Mesodermal cell (in vitro differentiated cells): Measurements from ENCODE around the gene FAM184A. TPM values are rescaled to one million over a fixed set of nuclear protein-coding genes. Genes with fewer than 3 reads are reported as not detected.
"Not testable (repeated sequence)": the region's sequence is repeated elsewhere in the genome, so short reads cannot be mapped to it uniquely, and the experiment has no call there.

ENCODE experiments used
- H3K27ac ChIP-seq: 2 replicates; pipeline ENCODE4 v1.7.0; 2013; ENCODE audit warnings: mild to moderate bottlenecking, low read depth, low read length, moderate library complexity; ENCODE audit not compliant: severe bottlenecking
- H3K36me3 ChIP-seq: 2 replicates; pipeline ENCODE4 v1.7.1; 2013; ENCODE audit warnings: mild to moderate bottlenecking, low read length, moderate library complexity; ENCODE audit not compliant: control insufficient read depth, insufficient read depth
- H3K4me1 ChIP-seq: one replicate; pipeline ENCODE4 v1.7.1; 2013; ENCODE audit warnings: mild to moderate bottlenecking, low read length; ENCODE audit not compliant: insufficient read depth, control insufficient read depth, poor library complexity, severe bottlenecking
- H3K4me3 ChIP-seq: 2 replicates; pipeline ENCODE4 v1.7.0; 2013; ENCODE audit warnings: low read length, control low read depth, mild to moderate bottlenecking; ENCODE audit not compliant: insufficient read depth, poor library complexity, severe bottlenecking; ENCODE audit errors: extremely low read depth
- H3K9me3 ChIP-seq: 2 replicates; pipeline ENCODE4 v1.7.1; 2013; ENCODE audit warnings: mild to moderate bottlenecking, low read length, moderate library complexity; ENCODE audit not compliant: control insufficient read depth
- WGBS, 2 experiments: methylation state at CpG; one replicate each; pipeline ENCODE4 v1.1.5; 2013; ENCODE audit warnings: missing lambda C conversion rate in 2 of 2; ENCODE audit not compliant: insufficient coverage in 2 of 2; 5-methylcytosine and 5-hydroxymethylcytosine counted together
- polyA plus RNA-seq, 2 experiments: library from polyadenylated mRNA; stranded (reverse); fragments of 50-300 nt; gene quantifications; one replicate each; pipeline ENCODE4 v1.2.3, GENCODE V29; 2013

FAM184A gene
- 7.2 TPM for polyA plus RNA-seq (2013, experiment 1 of 2)
- 4.2 TPM for polyA plus RNA-seq (2013, experiment 2 of 2)

DNA sequence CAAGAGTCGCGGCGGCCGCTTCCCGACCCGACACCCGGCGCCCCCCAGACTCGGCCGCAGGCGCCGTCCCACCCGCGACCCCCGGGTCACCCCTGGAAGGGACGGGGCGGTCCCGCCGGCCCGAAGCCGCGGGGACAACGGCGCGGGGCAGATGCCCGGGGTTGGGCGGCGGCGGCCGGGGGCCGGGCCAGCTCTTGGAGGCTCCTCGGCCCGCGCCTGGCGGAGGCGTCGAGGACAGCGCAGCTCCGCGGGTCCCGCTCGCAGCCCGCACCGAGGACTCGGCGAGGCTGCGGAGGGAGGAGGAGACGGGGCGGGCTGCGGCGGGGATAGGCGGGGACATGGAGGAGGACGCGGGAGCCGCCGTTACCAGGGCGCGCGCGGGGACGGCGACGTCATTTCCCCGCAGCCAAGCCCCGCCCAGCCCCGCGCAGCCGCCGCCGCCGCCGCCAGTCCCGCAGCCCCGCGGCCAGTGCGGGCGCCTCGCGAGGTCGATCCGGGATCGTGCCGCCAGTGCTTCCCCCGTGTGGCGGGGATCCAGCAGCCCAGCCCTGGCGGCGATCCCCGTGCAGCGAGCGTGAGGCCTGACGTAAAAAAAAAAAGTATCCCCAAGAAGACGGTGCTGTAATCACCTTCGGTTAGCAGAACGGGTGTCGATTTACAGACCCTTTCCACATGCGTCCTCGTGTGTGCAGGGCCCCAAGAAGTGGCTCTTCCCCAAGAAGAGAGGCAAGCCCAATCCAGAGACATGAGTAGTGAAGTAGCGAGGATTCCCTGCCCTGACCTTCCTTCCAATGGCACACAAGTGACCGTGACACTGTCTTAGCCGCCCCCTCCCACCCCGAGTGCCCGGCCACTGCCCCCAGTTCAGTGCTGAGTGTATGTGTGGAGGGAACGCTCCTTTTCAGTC lies at the start of gene FAM184A:
TSS of gene FAM184A (minus strand) at position 289 of the 907 bp plus-strand sequence. CDS start 365 bp downstream, outside the sequence.
- Histone ChIP-seq H3K4me3 (peak within 1 kb of the TSS; percentile 46), H3K4me1 (no peaks in the 10 kb centered on the region), H3K27ac (no peak within 1 kb of the TSS), H3K9me3 (peaks cover 17% of the 10 kb centered on the region), H3K36me3 (no peaks in the 10 kb centered on the region)
- 1% methylated on average over 67 to 83 of the region's 103 CpGs for WGBS, 2 experiments

- peak overlapping the region; percentile 60 for H3K27ac ChIP-seq
- no CpG with 5 or more reads among the region's 1 CpG for WGBS, 2 experiments
- H3K4me1 ChIP-seq: peaks cover 23% of the 10 kb centered on the region
- H3K9me3 ChIP-seq: peaks cover 5% of the 10 kb centered on the region
- H3K36me3 ChIP-seq: no peaks in the 10 kb centered on the region
- H3K4me3 ChIP-seq: no peak overlapping the region
Measured at GRCh38 chr6:119127627-119128026, 49.2 kb upstream of the FAM184A start.

GRCh38 chr6:119126826-119127225 lies 48.4 kb upstream of the FAM184A start:
- Histone ChIP-seq H3K36me3 (no peaks in the 10 kb centered on the region), H3K4me3 (no peak overlapping the region), H3K27ac (no peak overlapping the region), H3K9me3 (peaks cover 5% of the 10 kb centered on the region), H3K4me1 (peaks cover 23% of the 10 kb centered on the region)
- WGBS, 2 experiments: 64 to 83% methylated on average over 3 of the region's 4 CpGs

- Histone ChIP-seq H3K9me3 (peaks cover 5% of the 10 kb centered on the region), H3K4me3 (no peak overlapping the region), H3K4me1 (peaks cover 23% of the 10 kb centered on the region), H3K27ac (no peak overlapping the region), H3K36me3 (no peaks in the 10 kb centered on the region)
- WGBS, 2 experiments: 89 to 96% methylated on average over 3 of the region's 4 CpGs
Measured at GRCh38 chr6:119126140-119126539, 47.7 kb upstream of the FAM184A start.

GRCh38 chr6:119125576-119125975 lies 47.1 kb upstream of the FAM184A start:
- 100% methylated on average over 1 of the region's 2 CpGs; no CpG with 5 or more reads in 1 of the 2 experiments for WGBS, 2 experiments
- Histone ChIP-seq H3K27ac (no peak overlapping the region), H3K4me3 (no peak overlapping the region), H3K9me3 (peaks cover 5% of the 10 kb centered on the region), H3K4me1 (peaks cover 23% of the 10 kb centered on the region), H3K36me3 (no peaks in the 10 kb centered on the region)

GRCh38 chr6:119124079-119124824 lies 45.8 kb upstream of the FAM184A start:
- H3K36me3 ChIP-seq: no peaks in the 10 kb centered on the region

DNA sequence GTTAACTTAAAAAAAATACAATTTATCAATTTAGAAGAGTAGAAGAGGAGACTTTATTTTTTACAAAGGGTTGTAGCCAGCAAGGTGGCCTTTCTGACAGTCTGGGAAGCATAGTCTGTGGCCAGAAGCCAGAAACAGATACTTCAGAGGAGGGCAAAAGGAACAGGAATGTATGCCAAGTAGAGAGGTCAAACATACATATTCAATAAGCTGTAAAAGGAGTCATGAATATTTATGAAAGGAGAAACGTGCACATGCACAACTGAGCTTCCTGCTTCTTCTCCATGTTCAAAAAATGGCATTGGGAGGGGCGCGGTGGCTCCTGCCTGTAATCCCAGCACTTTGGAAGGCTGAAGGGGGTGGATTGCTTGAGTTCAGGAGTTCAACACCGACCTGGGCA lies 43.9 kb upstream of the FAM184A start:
- no peak overlapping the region for H3K27ac ChIP-seq
- WGBS, 2 experiments: 93 to 100% methylated on average over 2 to 3 of the region's 4 CpGs
- H3K9me3 ChIP-seq: peaks cover 5% of the 10 kb centered on the region
- no peaks in the 10 kb centered on the region for H3K36me3 ChIP-seq
- no peak overlapping the region for H3K4me3 ChIP-seq
- H3K4me1 ChIP-seq: no peaks in the 10 kb centered on the region

More at GRCh38 chr6:119124079-119124824, 45.8 kb upstream of the FAM184A start:
- H3K27ac ChIP-seq: no peak overlapping the region
- peaks cover 16% of the 10 kb centered on the region for H3K4me1 ChIP-seq
- H3K9me3 ChIP-seq: peaks cover 5% of the 10 kb centered on the region
- H3K4me3 ChIP-seq: no peak overlapping the region
- no CpG with 5 or more reads among the region's 1 CpG for WGBS, 2 experiments

DNA sequence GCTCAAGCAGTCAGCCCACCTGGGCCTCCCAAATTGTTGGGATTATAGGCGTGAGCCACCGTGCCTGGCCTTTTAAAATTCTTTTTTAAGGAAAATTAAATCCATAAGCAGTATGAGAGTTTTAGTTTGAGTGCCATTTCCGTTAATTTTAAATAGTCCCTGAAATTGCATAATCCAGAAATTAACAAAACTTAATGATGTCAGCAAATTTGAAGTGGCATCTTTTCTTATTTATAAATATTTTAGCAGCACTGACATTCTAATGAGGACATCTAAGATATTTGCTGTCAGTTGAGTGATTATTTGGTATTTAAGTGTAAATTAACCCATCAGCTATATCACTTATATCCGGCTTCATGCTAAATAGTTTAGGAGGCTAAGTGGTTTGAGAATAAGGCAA lies 42.9 kb upstream of the FAM184A start:
- Histone ChIP-seq H3K4me1 (no peaks in the 10 kb centered on the region), H3K9me3 (peaks cover 3% of the 10 kb centered on the region), H3K27ac (no peak overlapping the region), H3K4me3 (no peak overlapping the region), H3K36me3 (no peaks in the 10 kb centered on the region)
- 60 to 90% methylated on average over 1 to 2 of the region's 4 CpGs for WGBS, 2 experiments

DNA sequence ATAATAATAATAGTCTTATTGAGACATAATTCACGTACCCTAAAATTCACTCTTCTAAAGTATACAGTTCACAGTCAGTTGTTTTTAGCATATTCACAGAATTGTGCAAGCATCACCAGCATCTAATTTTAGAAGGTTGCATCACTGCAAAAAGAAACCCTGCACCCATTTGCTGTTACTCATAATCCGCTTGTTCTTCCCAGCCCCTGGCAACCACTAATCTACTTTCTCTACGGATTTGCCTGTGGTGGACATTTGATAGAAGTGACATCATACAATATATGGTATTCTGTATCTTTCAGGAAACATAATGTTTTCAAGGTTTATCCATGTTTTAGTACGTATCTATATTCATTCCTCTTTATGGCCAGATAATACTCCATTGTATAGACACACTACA lies 41.5 kb upstream of the FAM184A start:
- H3K9me3 ChIP-seq: no peaks in the 10 kb centered on the region
- WGBS, 2 experiments: 100% methylated on average over 1 to 2 of the region's 4 CpGs
- H3K36me3 ChIP-seq: no peaks in the 10 kb centered on the region
- H3K4me1 ChIP-seq: no peaks in the 10 kb centered on the region
- no peak overlapping the region for H3K27ac ChIP-seq
- H3K4me3 ChIP-seq: no peak overlapping the region

DNA sequence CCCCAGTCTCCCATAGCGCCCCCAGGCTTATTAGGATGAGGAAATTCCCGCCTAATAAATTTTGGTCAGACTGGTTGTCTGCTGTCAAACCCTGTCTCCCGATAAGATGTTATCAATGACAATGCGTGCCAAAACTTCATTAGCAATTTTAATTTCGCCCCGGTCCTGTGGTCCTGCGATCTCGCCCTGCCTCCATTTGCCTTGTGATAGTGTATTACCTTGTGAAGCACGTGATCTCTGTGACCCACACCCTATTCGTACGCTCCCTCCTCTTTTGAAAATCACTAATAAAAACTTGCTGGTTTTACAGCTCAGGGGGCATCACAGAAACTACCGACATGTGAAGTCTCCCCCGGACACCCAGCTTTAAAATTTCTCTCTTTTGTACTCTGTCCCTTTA lies 40.6 kb upstream of the FAM184A start:
- 61 to 65% methylated on average over 9 to 11 of the region's 13 CpGs for WGBS, 2 experiments

More for the DNA sequence above, 40.6 kb upstream of the FAM184A start:
- not testable (repeated sequence) for H3K9me3 ChIP-seq, H3K4me1 ChIP-seq, H3K27ac ChIP-seq, H3K4me3 ChIP-seq, H3K36me3 ChIP-seq
